Inflammatory macrophage treated with lipopolysaccharide for 1 hour (primary cell): ENCODE data around the gene ARFGAP2.
"Not testable (repeated sequence)": the region's sequence is repeated elsewhere in the genome, so short reads cannot be mapped to it uniquely, and the experiment has no call there.

Source experiments
- DNase-seq, 2 donors: peaks; one replicate each; pipeline ENCODE4 v3.0.0-alpha.2; 2020 to 2022

The ARFGAP2 gene

DNA sequence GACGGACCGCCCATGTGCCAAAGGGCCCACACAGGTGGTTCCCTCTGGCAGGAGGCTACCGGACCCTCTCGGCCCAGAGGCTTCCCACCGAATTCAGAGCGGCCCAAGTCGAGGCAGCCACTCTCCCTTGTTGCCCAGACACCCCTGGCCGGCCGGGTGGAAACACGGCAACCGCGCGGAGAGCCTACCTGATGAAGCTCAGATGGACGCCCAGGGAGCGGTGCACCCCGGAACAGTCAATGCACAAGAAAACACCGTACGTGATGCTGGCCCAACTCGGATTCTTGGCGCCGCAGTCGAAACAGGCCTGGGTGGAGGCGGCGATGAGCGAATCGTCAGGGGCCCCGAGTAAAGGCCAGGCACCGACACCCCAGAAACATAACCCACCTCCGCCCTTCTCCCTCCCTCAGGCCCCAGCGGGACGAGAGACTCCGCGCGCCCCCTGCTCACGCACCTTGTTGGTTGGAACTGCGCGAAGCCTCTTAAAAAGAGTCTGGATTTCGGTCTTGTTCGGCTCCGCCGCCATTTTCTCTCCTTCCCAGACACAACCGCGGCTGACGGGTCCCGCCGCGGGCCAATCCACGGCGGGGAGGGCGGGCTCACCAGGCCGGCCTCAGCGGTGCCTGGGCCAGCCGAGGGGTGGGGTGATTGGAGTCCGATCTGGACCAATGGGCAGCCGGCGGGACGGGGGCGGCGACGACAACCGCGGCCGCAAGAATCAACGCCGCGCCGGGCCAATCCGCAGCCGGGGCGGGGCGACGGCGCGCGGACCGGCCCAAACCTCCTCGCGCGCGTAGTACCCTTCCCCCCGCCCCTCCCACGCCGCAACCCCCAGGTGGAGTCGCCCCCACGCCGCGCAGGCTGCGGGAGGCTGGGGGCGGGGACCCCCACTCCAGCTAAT is at the start of gene ARFGAP2:
TSS of gene ARFGAP2 (minus strand) at position 552 of the 901 bp plus-strand sequence. CDS start at position 526, 26 bp downstream.
- peak; percentile 95 to 96 for DNase-seq

DNA sequence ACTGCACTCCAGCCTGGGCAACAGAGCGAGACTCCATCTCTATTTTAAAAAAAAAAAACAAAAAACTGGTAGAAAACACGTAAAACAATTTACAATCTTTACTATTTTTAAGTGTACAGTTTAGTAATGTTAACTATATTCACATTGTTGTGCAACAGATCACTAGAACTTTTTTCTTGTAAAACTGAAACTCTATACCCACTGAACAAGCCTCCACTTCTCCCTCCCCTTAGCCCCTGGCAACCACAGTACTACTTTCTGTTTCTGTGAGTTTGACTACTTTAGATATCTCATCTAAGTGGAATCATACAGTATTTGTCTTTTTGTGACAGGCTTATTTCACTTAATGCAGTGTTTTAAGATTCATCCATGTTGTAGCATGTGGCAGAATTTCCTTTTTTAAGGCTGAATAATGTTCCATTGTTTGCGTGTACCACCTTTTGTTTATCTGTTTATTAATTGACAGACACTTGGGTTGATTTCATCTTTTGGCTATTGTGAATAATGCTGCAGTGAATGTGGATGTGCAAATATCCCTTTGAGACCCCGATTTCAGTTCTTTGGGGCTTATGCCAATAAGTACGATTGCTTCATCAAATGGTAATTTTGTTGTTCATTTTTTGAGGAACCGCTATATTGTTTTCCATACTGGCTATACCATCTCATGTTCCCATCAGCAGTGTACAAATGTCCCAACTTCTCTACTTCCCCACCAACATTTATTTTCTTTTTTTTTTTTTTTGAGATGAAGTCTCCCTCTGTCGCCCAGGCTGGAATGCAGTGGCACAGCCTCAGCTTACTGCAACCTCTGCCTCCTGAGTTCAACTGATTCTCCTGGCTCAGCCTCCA is 49.1 kb upstream of the ARFGAP2 start:
- peak; percentile 46 for DNase-seq

DNA sequence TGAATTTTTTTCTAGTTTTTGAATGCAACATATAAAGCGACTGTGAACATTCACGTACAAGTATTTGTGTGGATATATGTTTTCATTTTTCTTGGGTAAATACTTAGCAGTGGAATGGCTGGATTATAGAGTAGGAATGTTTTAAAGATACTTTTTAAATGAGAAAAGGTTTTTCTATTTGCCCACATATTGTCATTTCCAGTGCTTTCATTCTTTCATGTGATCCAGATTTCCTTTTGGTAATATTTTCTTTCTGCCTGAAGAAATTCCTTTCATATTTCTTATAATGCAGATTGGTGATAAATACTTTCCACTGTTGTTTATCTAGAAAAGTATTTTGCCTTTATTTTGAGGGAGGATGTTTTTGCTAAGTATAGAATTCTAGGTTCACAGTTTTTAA is 46.0 kb upstream of the ARFGAP2 start:
- DNase-seq, result no peak

GRCh38 chr11:47220401-47220821 is 43.7 kb upstream of the ARFGAP2 start:
- no peak for DNase-seq

GRCh38 chr11:47216121-47216798 is 39.6 kb upstream of the ARFGAP2 start:
- DNase-seq, result peak; percentile 14 to 26

DNA sequence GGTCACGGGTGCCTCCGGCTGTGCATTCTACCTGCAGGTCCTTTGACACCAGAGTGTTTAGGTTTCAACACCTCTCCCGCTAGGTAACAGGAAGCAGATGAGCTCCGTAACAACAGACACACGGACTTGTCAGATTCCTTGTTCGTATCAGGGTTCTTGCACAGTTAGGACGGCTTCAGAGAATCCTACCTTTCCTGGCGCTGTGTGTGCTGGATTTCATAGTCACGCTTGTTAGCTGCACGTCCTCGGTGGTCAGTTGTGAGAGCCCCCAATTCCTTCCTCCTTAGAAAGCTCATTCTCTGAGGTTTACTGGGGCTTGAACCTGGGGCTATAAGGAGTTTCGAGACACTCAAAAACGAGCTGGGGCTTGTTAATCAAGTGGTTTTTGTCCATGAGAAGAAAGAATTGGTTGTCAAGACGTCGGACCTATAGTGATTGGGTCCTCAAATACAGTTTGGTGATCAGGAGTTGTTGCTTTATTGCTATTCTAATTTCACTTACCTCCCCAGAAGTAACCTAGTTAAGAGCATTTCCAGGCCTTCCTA is 38.8 kb upstream of the ARFGAP2 start:
- no peak for DNase-seq

DNA sequence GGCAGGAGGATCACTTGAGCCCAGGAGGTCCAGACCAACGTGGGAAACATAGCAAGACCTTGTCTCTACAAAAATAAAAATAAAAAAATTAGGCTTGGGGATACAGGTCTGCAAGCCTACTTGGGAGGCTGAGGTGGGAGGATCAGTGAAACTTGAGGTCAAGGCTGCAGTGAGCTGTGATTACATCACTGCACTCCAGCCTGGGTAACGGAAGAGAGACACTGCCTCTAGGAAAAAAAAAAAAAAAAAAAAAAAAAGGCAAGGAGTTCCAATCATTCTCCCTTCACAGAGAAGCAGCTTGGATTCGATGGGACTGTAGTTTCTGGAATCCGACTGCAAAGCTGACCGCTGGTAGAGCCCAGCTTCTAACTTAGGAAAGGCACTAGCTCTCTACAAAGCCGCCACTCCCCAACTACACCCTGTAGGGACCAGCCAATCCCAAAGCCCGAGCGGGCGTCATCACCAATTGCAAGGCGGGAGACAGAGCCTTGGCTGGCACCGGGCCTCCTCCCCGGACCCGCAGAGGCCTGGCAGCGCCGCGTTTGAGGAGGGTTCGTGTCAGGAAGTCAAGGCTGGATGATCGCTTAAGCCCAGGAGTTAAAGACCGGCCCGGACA is 37.4 kb upstream of the ARFGAP2 start:
- peak; percentile 90 to 91 for DNase-seq

DNA sequence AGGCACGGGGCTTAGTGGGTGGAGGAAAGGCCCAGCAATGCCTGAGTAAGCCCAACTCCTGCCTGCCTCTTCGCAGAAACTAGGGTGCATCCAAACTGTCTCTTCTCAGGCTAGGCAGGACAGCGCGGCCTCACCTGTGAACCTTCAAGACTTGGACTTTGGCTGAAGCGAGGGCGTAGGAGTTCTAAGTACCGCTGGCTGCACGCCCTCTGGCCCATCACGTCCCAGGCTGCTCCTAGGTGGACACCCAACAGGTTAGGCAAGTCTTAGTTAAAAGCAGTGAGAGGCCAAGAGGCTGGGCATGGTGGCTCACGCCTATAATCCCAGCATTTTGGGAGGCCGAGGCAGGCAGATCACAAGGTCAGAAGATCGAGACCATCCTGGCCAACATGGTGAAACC is 36.3 kb upstream of the ARFGAP2 start:
- no peak for DNase-seq

- DNase-seq, result no peak
Measured at GRCh38 chr11:47208628-47209027, 31.9 kb upstream of the ARFGAP2 start.

GRCh38 chr11:47208008-47208552 is 31.4 kb upstream of the ARFGAP2 start:
- DNase-seq, result not testable (repeated sequence)

DNA sequence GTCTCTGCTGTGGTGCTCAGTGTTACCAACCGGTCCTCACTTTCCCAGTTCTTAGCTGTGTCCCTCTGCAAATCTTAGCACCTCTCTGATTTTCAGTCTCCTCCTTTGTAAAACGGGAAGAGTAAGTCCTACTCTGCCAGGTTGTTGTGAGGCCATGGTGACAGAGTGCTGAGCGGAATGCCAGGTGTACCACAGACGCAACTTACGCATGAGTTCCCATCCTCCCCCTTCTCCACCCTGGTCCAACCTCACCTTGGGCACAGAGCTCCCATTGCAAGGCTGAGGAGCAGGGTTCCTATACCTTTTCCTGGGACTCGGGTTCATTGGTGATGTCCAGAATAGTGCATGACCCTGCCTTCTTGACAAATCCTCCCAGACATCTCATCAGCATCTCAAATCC is 30.8 kb upstream of the ARFGAP2 start:
- DNase-seq, result no peak

DNA sequence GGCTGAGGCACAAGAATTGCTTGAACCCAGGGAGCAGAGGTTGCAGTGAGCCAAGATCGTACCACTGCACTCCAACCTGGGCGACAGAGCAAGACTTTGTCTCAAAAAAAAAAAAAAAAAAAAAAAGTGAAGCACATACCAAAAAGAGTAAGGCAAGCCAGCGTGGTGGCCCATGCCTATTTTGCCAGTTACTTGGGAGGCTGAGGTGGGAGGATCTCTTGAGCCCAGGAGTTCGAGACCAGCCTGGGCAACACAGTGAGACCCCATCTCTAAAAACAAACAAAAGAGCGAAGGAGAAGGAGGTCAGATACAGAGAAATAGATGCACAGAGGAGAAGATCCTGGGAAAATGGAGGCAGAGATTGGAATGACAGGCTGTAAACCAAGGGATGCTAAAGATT is 29.9 kb upstream of the ARFGAP2 start:
- DNase-seq, result not testable (repeated sequence)

GRCh38 chr11:47204637-47204989 is 27.9 kb upstream of the ARFGAP2 start:
- DNase-seq, result no peak

- no peak for DNase-seq
Measured at GRCh38 chr11:47202576-47202975, 25.9 kb upstream of the ARFGAP2 start.

DNA sequence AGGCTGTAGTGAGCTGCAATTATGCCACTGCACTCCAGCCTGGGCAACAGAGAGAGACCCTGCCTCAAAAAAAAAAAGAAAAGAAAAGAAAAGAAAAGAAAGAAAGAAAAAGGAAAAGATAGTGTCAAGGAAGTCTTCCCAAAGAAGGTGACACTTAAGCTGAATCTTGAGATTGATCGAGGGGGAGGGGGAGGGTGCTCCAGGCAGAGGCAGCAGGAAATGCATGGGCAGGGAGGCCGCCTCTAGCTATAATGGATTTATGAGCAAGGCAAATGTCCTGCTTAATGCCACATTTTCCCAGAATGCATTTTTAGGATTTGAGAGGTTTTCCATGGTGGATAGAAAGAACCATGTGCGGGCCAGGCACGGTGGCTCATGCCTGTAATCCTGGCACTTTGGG is 24.3 kb upstream of the ARFGAP2 start:
- no peak for DNase-seq

DNA sequence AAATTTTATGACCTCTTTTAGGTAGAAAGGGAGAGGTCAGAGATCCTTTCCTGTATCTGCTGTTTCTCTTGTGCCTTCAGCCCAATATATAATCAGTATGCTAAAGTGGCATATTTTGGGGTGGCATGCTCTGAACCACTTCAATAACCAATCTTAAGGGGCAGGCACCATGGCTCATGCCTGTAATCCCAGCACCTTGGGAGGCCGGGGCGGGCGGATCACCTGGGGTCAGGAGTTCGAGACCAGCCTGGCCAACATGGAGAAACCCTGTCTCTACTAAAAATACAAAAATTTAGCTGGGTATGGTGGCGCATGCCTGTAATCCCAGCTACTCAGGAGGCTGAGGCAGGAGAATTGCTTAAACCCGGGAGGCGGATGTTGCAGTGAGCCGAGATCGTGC is 21.5 kb upstream of the ARFGAP2 start:
- not testable (repeated sequence) for DNase-seq

- no peak for DNase-seq
Measured at GRCh38 chr11:47192111-47192510, 15.4 kb upstream of the ARFGAP2 start.

- not testable (repeated sequence) for DNase-seq
Measured at GRCh38 chr11:47191137-47191536, 14.5 kb upstream of the ARFGAP2 start.

- no peak for DNase-seq
Measured at GRCh38 chr11:47189100-47189834, 12.6 kb upstream of the ARFGAP2 start.

- DNase-seq, result no peak
Measured at GRCh38 chr11:47188259-47188658, 11.6 kb upstream of the ARFGAP2 start.

DNA sequence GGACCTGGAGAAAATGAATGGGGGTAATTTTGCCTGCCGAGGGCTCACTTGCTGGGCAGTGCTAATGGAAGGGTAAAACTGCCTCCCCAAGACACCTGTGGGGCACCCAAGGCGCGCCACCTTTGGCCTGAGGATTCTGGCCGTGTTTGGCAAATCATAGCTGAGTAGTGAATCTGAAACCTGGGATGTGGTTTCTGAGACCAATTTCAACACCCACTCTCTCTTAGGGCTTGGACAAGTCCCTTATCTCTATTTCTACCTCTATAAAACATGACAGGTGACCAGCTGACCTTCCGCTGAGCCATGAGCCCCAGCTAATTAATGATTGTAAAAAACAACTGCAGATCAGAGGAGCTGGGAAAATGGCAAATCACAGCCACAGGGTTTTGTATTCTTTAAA is 11.0 kb upstream of the ARFGAP2 start:
- DNase-seq, result no peak
